ENCODE measurements around the gene HDAC1. TPM values are rescaled to one million over a fixed set of nuclear protein-coding genes. Genes with fewer than 3 reads are reported as not detected.
A peak's percentile ranks its signal among the peaks of the same experiment; 100 is the strongest.

Gene HDAC1
- total and polyA plus RNA-seq, 2 of the 13 experiments (the other 11 are each of a cell fraction or from before 2014, with no cell fraction given) = 93.5 to 189 TPM

- TF ChIP-seq ZNF703 (CRISPR knock-in tag; IDR thresholded peaks at IDR 0.05; ENCODE audit: borderline replicate concordance) (no peak), PCBP2 (optimal IDR thresholded peaks at IDR 0.05; ENCODE audit: low read depth, low read length, poor library complexity, severe bottlenecking) (no peak), ZNF704 (CRISPR knock-in tag; IDR thresholded peaks at IDR 0.05; ENCODE audit: borderline replicate concordance) (no peak), SIX4 (CRISPR knock-in tag; IDR thresholded peaks at IDR 0.05) (no peak), ZNF282 (IDR thresholded peaks at IDR 0.05; ENCODE audit: partially characterized antibody) (no peak), SOX5 (CRISPR knock-in tag; IDR thresholded peaks at IDR 0.05; ENCODE audit: borderline replicate concordance) (0 out of 2 replicates have a peak, but pooled peaks have one; percentile 41), ZNF790 (CRISPR knock-in tag; IDR thresholded peaks at IDR 0.05; ENCODE audit: borderline replicate concordance) (no peak), ZNF510 (CRISPR knock-in tag; IDR thresholded peaks at IDR 0.05; ENCODE audit: low read depth) (no peak), FOXP1 (IDR thresholded peaks at IDR 0.05) (0 out of 2 replicates have a peak, but pooled peaks have one; percentile 23), FOXP1 (CRISPR knock-in tag; IDR thresholded peaks at IDR 0.05) (peak; percentile 73), ZNF24 (IDR thresholded peaks at IDR 0.05) (no peak), BRF2 (CRISPR knock-in tag; IDR thresholded peaks at IDR 0.05) (no peak), CHD2 (IDR thresholded peaks at IDR 0.05; ENCODE audit: low read depth, low read length) (no peak), ATF7-NPFF (CRISPR knock-in tag; IDR thresholded peaks at IDR 0.05; ENCODE audit: low read depth) (no peak), TRIM22 (IDR thresholded peaks at IDR 0.05) (no peak), ZNF607 (CRISPR knock-in tag; IDR thresholded peaks at IDR 0.05; ENCODE audit: borderline replicate concordance) (peak; percentile 29; the same call in 1 of the 2 replicates), ZNF761 (CRISPR knock-in tag; conservative IDR thresholded peaks at IDR 0.05) (no peak), GATA4 (IDR thresholded peaks at IDR 0.05; ENCODE audit: borderline replicate concordance, low read depth) (no peak), TEF (CRISPR knock-in tag; IDR thresholded peaks at IDR 0.05) (no peak), NPAS2 (CRISPR knock-in tag; IDR thresholded peaks at IDR 0.05; ENCODE audit: borderline replicate concordance) (no peak)
- TF ChIP-seq, protein P1, sequence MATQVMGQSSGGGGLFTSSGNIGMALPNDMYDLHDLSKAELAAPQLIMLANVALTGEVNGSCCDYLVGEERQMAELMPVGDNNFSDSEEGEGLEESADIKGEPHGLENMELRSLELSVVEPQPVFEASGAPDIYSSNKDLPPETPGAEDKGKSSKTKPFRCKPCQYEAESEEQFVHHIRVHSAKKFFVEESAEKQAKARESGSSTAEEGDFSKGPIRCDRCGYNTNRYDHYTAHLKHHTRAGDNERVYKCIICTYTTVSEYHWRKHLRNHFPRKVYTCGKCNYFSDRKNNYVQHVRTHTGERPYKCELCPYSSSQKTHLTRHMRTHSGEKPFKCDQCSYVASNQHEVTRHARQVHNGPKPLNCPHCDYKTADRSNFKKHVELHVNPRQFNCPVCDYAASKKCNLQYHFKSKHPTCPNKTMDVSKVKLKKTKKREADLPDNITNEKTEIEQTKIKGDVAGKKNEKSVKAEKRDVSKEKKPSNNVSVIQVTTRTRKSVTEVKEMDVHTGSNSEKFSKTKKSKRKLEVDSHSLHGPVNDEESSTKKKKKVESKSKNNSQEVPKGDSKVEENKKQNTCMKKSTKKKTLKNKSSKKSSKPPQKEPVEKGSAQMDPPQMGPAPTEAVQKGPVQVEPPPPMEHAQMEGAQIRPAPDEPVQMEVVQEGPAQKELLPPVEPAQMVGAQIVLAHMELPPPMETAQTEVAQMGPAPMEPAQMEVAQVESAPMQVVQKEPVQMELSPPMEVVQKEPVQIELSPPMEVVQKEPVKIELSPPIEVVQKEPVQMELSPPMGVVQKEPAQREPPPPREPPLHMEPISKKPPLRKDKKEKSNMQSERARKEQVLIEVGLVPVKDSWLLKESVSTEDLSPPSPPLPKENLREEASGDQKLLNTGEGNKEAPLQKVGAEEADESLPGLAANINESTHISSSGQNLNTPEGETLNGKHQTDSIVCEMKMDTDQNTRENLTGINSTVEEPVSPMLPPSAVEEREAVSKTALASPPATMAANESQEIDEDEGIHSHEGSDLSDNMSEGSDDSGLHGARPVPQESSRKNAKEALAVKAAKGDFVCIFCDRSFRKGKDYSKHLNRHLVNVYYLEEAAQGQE (IDR thresholded peaks at IDR 0.05; ENCODE audit: borderline replicate concordance in 1 of 2, low read depth in 1 of 2, low read length in 2 of 2) = no peak
These were observed 36.5 kb upstream of the HDAC1 start (continued) for GRCh38 chr1:32255072-32256071.

Measured in HepG2 (cell line).